Liver (tissue), 3 donors: ENCODE measurements around the gene WSCD1.

Experiments used
- CTCF ChIP-seq: fragments of 150-350 bp; IDR thresholded peaks from 2 replicates; pipeline ENCODE4 v1.5.1; 2017; ENCODE audit warnings: improper control_type of control experiment, low read depth, low read length; ENCODE audit not compliant: missing input control
- EGR1 ChIP-seq, 2 donors: IDR thresholded peaks; 2 replicates each; pipeline ENCODE4 v1.6.1; 2016 to 2018; ENCODE audit warnings: antibody characterized with exemption in 2 of 2, low read depth in 2 of 2
- GABPA ChIP-seq, 2 donors: IDR thresholded peaks in 1 of 2; conservative IDR thresholded peaks in 1 of 2; 2 replicates each; pipeline ENCODE4 v1.6.1; 2016; ENCODE audit warnings: antibody characterized with exemption in 2 of 2, mild to moderate bottlenecking in 1 of 2, moderate library complexity in 1 of 2
- HNF4G ChIP-seq: IDR thresholded peaks from 2 replicates; pipeline ENCODE4 v1.6.1; 2016; ENCODE audit warnings: antibody characterized with exemption
- MAX ChIP-seq: IDR thresholded peaks from 2 replicates; pipeline ENCODE4 v1.6.1; 2016; ENCODE audit warnings: antibody characterized with exemption
- NR2F2 ChIP-seq: IDR thresholded peaks from 2 replicates; pipeline ENCODE4 v1.6.1; 2016; ENCODE audit warnings: antibody characterized with exemption
- RAD21 ChIP-seq, 2 donors: IDR thresholded peaks; 2 replicates each; pipeline ENCODE4 v1.6.1; 2016; ENCODE audit warnings: antibody characterized with exemption in 2 of 2, mild to moderate bottlenecking in 2 of 2
- RXRA ChIP-seq, 2 donors: IDR thresholded peaks; 2 replicates each; pipeline ENCODE4 v1.6.1; 2017 to 2018; ENCODE audit warnings: antibody characterized with exemption in 2 of 2, mild to moderate bottlenecking in 1 of 2
- SP1 ChIP-seq: IDR thresholded peaks from 2 replicates; pipeline ENCODE4 v1.6.1; 2018; ENCODE audit warnings: antibody characterized with exemption, mild to moderate bottlenecking
- TAF1 ChIP-seq: conservative IDR thresholded peaks from 2 replicates; pipeline ENCODE4 v1.6.1; 2016; ENCODE audit warnings: antibody characterized with exemption, mild to moderate bottlenecking
- YY1 ChIP-seq: IDR thresholded peaks from 2 replicates; pipeline ENCODE4 v1.6.1; 2016; ENCODE audit warnings: antibody characterized with exemption, mild to moderate bottlenecking
- ZBTB33 ChIP-seq: IDR thresholded peaks from 2 replicates; pipeline ENCODE4 v1.6.1; 2016; ENCODE audit warnings: antibody characterized with exemption
- TF ChIP-seq, protein P1 (sequence below): IDR thresholded peaks from 2 replicates; pipeline ENCODE4 v1.6.1; 2016; ENCODE audit warnings: antibody characterized with exemption
- TF ChIP-seq, protein P2 (sequence below): IDR thresholded peaks from 2 replicates; pipeline ENCODE4 v1.6.1; 2016; ENCODE audit warnings: antibody characterized with exemption, mild to moderate bottlenecking
- donor health status: healthy.
- donor health status: healthy.

GRCh38 chr17:6105649-6106007 is 35.4 kb downstream of the WSCD1 start:
- no peak for TF ChIP-seq TAF1
- no peak for TF ChIP-seq SP1
- TF ChIP-seq CTCF = no peak
- TF ChIP-seq RAD21 (IDR thresholded peaks at IDR 0.05) = no peak
- TF ChIP-seq EGR1 (IDR thresholded peaks at IDR 0.05; ENCODE audit: low read depth in 2 of 2) = no peak
- no peak for TF ChIP-seq MAX
- TF ChIP-seq YY1 = no peak
- TF ChIP-seq, protein P1, sequence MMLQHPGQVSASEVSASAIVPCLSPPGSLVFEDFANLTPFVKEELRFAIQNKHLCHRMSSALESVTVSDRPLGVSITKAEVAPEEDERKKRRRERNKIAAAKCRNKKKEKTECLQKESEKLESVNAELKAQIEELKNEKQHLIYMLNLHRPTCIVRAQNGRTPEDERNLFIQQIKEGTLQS = no peak
- TF ChIP-seq, protein P2, sequence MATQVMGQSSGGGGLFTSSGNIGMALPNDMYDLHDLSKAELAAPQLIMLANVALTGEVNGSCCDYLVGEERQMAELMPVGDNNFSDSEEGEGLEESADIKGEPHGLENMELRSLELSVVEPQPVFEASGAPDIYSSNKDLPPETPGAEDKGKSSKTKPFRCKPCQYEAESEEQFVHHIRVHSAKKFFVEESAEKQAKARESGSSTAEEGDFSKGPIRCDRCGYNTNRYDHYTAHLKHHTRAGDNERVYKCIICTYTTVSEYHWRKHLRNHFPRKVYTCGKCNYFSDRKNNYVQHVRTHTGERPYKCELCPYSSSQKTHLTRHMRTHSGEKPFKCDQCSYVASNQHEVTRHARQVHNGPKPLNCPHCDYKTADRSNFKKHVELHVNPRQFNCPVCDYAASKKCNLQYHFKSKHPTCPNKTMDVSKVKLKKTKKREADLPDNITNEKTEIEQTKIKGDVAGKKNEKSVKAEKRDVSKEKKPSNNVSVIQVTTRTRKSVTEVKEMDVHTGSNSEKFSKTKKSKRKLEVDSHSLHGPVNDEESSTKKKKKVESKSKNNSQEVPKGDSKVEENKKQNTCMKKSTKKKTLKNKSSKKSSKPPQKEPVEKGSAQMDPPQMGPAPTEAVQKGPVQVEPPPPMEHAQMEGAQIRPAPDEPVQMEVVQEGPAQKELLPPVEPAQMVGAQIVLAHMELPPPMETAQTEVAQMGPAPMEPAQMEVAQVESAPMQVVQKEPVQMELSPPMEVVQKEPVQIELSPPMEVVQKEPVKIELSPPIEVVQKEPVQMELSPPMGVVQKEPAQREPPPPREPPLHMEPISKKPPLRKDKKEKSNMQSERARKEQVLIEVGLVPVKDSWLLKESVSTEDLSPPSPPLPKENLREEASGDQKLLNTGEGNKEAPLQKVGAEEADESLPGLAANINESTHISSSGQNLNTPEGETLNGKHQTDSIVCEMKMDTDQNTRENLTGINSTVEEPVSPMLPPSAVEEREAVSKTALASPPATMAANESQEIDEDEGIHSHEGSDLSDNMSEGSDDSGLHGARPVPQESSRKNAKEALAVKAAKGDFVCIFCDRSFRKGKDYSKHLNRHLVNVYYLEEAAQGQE = no peak
- TF ChIP-seq ZBTB33 = no peak
- no peak for TF ChIP-seq RXRA (IDR thresholded peaks at IDR 0.05)
- no peak for TF ChIP-seq HNF4G
- TF ChIP-seq NR2F2 = no peak
- no peak for TF ChIP-seq GABPA (IDR thresholded peaks at IDR 0.05 in 1 of 2, conservative IDR thresholded peaks at IDR 0.05 in 1 of 2)
